Activated CD8-positive, alpha-beta T cell treated with anti-CD3 and anti-CD28 coated beads for 36 hours (primary cell): ENCODE results near the gene ZNF516. TPM values are rescaled to one million over a fixed set of nuclear protein-coding genes. Genes with fewer than 3 reads are reported as not detected.

Source experiments
- ATAC-seq: fragments of 200-7000 bp; cut with Tn5 transposase; one replicate; pipeline ENCODE4 v1.10.0; 2021; ENCODE audit warnings: mild to moderate bottlenecking, moderate library complexity
- CTCF ChIA-PET: fragments of 350-600 bp; sonication (Branson Sonifier 250); formaldehyde crosslinking; loops from one replicate; lab custom pipeline; 2021; ENCODE audit warnings: antibody characterized with exemption; lab: Charles Lee
- POLR2A ChIA-PET: fragments of 350-600 bp; sonication (Branson Sonifier 250); formaldehyde crosslinking; loops from one replicate; lab custom pipeline; 2021; ENCODE audit warnings: antibody characterized with exemption; lab: Charles Lee
- DNase-seq: peaks from one replicate; pipeline ENCODE4 v3.0.0-alpha.2; 2020
- H3K27ac Mint-ChIP-seq: one replicate; pipeline ENCODE4 v1.8.0; 2021; ENCODE audit warnings: mild to moderate bottlenecking, mixed read lengths
- H3K27me3 Mint-ChIP-seq: one replicate; pipeline ENCODE4 v1.8.0; 2021; ENCODE audit warnings: mixed read lengths
- H3K36me3 Mint-ChIP-seq: one replicate; pipeline ENCODE4 v1.8.0; 2021; ENCODE audit warnings: low read depth, mixed read lengths
- H3K4me1 Mint-ChIP-seq: one replicate; pipeline ENCODE4 v1.8.0; 2021; ENCODE audit warnings: low read depth, mixed read lengths
- H3K4me3 Mint-ChIP-seq: one replicate; pipeline ENCODE4 v1.8.0; 2021; ENCODE audit warnings: mild to moderate bottlenecking, moderate library complexity, mixed read lengths
- H3K9me3 Mint-ChIP-seq: one replicate; pipeline ENCODE4 v1.8.0; 2021; ENCODE audit warnings: mixed read lengths
- intact Hi-C: fragments of 100-400 bp; cut with micrococcal nuclease; formaldehyde crosslinking; loops from one replicate; pipeline ENCODE4 v1.10.0; 2022
- total RNA-seq, 2 experiments: library from RNA; stranded (reverse); gene quantifications; one replicate each; pipeline ENCODE4 v1.2.3, GENCODE V29; 2021
- TF ChIP-seq, protein P1 (sequence below): fragments of 200-600 bp; IDR thresholded peaks from one replicate; pipeline ENCODE4 v1.8.0; 2022; ENCODE audit warnings: antibody characterized with exemption, mild to moderate bottlenecking

The ZNF516 gene
- total RNA-seq, 2 experiments from 2014 or later, result 7.0 to 10.5 TPM

GRCh38 chr18:76386071-76386470 lies 109.0 kb downstream of the ZNF516 start:
- Mint-ChIP-seq H3K4me3 (no peak overlapping the region), H3K27ac (no peak overlapping the region), H3K9me3 (no peaks in the 10 kb centered on the region), H3K27me3 (peaks cover 6% of the 10 kb centered on the region), H3K36me3 (peaks cover 2% of the 10 kb centered on the region), H3K4me1 (peaks cover 23% of the 10 kb centered on the region)
- intact Hi-C loops, result no loop called here
- TF ChIP-seq, protein P1, sequence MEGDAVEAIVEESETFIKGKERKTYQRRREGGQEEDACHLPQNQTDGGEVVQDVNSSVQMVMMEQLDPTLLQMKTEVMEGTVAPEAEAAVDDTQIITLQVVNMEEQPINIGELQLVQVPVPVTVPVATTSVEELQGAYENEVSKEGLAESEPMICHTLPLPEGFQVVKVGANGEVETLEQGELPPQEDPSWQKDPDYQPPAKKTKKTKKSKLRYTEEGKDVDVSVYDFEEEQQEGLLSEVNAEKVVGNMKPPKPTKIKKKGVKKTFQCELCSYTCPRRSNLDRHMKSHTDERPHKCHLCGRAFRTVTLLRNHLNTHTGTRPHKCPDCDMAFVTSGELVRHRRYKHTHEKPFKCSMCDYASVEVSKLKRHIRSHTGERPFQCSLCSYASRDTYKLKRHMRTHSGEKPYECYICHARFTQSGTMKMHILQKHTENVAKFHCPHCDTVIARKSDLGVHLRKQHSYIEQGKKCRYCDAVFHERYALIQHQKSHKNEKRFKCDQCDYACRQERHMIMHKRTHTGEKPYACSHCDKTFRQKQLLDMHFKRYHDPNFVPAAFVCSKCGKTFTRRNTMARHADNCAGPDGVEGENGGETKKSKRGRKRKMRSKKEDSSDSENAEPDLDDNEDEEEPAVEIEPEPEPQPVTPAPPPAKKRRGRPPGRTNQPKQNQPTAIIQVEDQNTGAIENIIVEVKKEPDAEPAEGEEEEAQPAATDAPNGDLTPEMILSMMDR, result no peak
- DNase-seq (no peak), ATAC-seq (peak; percentile 42)
- ChIA-PET CTCF (interaction anchor here (0.6 to 4.6 kb wide), 4 partner anchors 9 to 383 kb away, joined by 3 to 32 read pairs (median 3); no protein-coding TSS in a partner anchor), POLR2A (interaction anchor here (1.8 kb wide), 1 partner anchor 12 kb away, joined by 5 read pairs; no protein-coding TSS in a partner anchor)

DNA sequence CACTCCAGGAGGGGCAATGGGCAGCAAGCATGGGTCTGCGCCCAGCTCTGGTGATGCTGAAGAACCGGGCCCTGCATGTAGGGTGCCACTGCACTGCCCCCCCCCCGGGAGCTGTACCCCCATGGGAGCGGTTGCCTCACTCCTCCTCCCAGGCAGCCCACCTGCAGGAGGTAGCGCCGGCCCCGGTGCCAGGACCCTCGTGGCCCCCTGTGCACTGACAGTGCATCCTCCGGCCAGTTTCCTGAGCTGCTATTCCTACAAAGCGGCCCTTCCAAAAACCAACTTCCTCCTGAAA lies 109.4 kb downstream of the ZNF516 start:
- peaks cover 2% of the 10 kb centered on the region for H3K36me3 Mint-ChIP-seq
- POLR2A ChIA-PET, result interaction anchor here (0.8 to 1.8 kb wide), 2 partner anchors 11 to 33 kb away, joined by 3 to 5 read pairs; no protein-coding TSS in a partner anchor
- ATAC-seq (no peak), DNase-seq (no peak)
- TF ChIP-seq, protein P1, result no peak
- H3K4me3 Mint-ChIP-seq, result no peak overlapping the region
- H3K27ac Mint-ChIP-seq, result no peak overlapping the region
- H3K9me3 Mint-ChIP-seq, result no peaks in the 10 kb centered on the region
- CTCF ChIA-PET, result interaction anchor here (0.9 to 4.6 kb wide), 3 partner anchors 8 to 324 kb away, joined by 3 to 32 read pairs (median 3); no protein-coding TSS in a partner anchor
- H3K4me1 Mint-ChIP-seq, result peaks cover 23% of the 10 kb centered on the region
- H3K27me3 Mint-ChIP-seq, result peaks cover 6% of the 10 kb centered on the region
- intact Hi-C loops, result no loop called here

DNA sequence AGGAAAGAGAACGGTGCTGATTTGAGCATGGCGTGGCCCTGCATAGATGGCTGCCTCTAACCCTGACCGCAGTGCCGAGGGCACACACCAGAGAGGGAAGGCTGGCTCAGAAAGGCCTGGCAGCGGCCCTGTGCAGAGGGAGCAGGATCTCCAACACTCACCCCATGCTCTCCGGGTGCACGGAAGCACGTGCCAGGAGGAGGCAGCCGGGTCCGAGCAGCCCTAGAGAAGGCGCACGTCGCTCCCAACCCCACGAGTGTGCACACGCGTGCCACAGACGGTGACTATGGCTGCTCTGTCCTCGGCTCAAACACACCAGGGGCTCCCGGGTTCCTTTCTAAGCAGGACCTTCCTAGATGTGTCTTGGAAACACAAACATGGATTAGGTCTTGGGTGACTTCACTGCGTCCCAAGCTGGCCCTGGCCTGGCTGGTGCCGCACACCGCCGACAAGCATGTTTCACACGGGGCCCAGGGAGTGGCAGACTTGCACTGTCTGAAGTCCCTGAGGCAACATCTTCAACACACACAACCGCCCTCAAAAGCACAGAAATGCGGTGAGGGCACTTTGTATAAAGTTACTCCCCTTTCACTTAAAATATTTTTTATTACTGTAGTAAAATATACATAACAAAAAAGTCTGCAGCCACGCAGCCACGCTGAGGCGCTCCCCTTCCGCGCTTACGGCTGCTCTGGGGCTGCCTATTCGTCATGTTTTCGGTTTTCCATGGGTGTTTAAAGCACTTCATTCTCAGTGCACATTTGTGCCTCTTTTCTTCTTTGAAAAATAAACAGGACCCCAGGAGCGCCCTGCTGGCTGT lies 110.0 kb downstream of the ZNF516 start:
- CTCF ChIA-PET, result interaction anchor here (0.9 to 1.3 kb wide), 2 partner anchors 8 to 325 kb away, joined by 3 read pairs; no protein-coding TSS in a partner anchor
- intact Hi-C loops, result no loop called here
- TF ChIP-seq, protein P1, result no peak

DNA sequence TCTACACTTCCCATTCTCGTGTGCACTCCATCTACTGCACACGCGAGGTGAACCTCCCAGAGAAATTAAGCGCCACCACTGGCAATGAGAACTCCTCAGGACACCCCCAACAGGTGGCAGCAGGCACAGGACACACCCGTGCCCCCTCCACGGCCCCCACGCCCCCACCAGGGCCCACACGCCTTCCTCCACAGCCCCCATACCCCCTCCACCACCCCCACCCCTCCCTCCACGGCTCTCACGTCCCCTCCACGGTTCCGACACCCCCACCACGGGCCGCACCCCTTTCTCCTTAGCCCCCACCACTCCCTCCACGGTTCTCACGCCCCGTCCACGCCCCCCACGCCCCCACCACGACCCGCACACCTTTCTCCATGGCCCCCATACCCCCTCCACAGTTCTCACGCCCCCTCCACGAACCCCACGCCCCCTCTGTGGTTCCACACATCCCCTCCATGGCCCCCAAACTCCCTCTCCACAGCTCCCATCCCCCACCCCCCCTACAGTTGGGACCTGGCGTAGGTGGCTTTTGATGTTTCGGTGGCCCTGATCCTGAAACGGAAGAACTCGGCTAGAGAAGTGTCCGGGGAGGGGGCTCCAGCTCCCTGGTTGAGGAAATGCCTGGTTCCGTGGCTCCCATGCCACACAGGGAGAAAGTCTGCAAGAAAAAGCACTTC lies 110.8 kb downstream of the ZNF516 start:
- Mint-ChIP-seq H3K27ac (no peak overlapping the region), H3K27me3 (peaks cover 6% of the 10 kb centered on the region), H3K36me3 (peaks cover 10% of the 10 kb centered on the region), H3K4me3 (no peak overlapping the region), H3K9me3 (no peaks in the 10 kb centered on the region), H3K4me1 (peaks cover 19% of the 10 kb centered on the region)
- no peak for DNase-seq
- ChIA-PET CTCF (no interaction called here), POLR2A (no interaction called here)
- intact Hi-C loops, result no loop called here
- TF ChIP-seq, protein P1, result no peak
- no peak for ATAC-seq

More for the DNA sequence above, 110.0 kb downstream of the ZNF516 start:
- H3K4me1 Mint-ChIP-seq, result peaks cover 22% of the 10 kb centered on the region
- POLR2A ChIA-PET, result interaction anchor here (0.8 to 1.8 kb wide), 2 partner anchors 11 to 33 kb away, joined by 3 to 5 read pairs; no protein-coding TSS in a partner anchor
- DNase-seq (no peak), ATAC-seq (no peak)
- no peaks in the 10 kb centered on the region for H3K9me3 Mint-ChIP-seq
- no peak overlapping the region for H3K4me3 Mint-ChIP-seq
- peaks cover 6% of the 10 kb centered on the region for H3K27me3 Mint-ChIP-seq
- no peak overlapping the region for H3K27ac Mint-ChIP-seq
- peaks cover 7% of the 10 kb centered on the region for H3K36me3 Mint-ChIP-seq

GRCh38 chr18:76383636-76384035 lies 111.4 kb downstream of the ZNF516 start:
- no peak overlapping the region for H3K27ac Mint-ChIP-seq
- no peak overlapping the region for H3K4me3 Mint-ChIP-seq
- POLR2A ChIA-PET, result no interaction called here
- peaks cover 6% of the 10 kb centered on the region for H3K27me3 Mint-ChIP-seq
- CTCF ChIA-PET, result no interaction called here
- intact Hi-C loops, result no loop called here
- DNase-seq, result no peak
- H3K9me3 Mint-ChIP-seq, result no peaks in the 10 kb centered on the region
- peaks cover 10% of the 10 kb centered on the region for H3K36me3 Mint-ChIP-seq
- H3K4me1 Mint-ChIP-seq, result peaks cover 19% of the 10 kb centered on the region
- no peak for ATAC-seq
- TF ChIP-seq, protein P1, result no peak
